ENCODE results near the gene NINJ1.

DNA sequence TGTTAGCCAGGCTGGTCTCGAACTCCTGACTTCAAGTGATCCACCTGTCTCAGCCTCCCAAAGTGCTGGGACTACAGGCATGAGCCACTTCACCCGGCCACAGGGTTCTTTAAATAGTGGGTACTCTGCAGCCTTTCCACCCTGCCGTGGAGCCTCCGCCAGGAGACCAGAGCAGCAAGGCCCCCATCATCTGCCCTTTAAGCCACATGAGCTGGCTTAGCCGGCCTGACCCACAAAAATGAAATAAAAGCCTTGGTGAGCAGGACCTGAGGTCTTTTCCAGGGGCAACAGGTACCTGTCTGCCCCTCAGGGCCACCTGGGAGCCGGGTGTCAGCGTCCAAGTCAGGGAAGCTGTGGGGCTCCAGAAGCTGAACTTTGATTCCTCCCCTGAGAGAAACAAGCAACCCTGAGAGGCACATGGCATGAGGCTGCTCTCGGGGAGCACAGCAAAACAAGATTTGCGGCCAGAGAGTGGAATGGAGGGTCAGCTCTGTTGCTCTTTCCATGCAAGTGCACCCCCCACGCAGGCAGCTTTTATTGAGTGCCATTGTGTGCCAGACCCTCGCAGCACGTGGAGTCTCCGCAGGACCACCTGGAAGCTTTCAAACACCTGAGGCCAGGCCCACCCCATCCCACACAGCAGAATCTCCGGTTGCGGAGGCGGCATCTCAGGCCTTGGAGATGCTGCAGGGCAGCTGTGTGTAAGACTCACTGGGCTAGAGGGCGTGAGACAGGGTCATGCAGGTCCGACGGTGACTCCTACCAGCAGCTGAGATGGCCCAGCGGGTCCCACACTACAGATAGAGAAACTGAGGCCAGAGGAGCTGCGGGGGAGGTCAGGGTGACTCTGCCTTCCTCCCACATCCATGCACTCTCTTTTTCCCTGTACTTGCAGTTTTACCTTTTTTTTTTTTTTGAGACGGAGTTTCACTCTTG, 45.1 kb upstream of the NINJ1 start:
- TF ChIP-seq, protein P1, sequence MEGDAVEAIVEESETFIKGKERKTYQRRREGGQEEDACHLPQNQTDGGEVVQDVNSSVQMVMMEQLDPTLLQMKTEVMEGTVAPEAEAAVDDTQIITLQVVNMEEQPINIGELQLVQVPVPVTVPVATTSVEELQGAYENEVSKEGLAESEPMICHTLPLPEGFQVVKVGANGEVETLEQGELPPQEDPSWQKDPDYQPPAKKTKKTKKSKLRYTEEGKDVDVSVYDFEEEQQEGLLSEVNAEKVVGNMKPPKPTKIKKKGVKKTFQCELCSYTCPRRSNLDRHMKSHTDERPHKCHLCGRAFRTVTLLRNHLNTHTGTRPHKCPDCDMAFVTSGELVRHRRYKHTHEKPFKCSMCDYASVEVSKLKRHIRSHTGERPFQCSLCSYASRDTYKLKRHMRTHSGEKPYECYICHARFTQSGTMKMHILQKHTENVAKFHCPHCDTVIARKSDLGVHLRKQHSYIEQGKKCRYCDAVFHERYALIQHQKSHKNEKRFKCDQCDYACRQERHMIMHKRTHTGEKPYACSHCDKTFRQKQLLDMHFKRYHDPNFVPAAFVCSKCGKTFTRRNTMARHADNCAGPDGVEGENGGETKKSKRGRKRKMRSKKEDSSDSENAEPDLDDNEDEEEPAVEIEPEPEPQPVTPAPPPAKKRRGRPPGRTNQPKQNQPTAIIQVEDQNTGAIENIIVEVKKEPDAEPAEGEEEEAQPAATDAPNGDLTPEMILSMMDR (IDR thresholded peaks at IDR 0.05), result no peak
- no peak for TF ChIP-seq POLR2A (IDR thresholded peaks at IDR 0.05)
